Common myeloid progenitor, CD34-positive (primary cell): ENCODE data around the gene GIT2.
"Not testable (repeated sequence)": the region's sequence is repeated elsewhere in the genome, so short reads cannot be mapped to it uniquely, and the experiment has no call there.

ENCODE experiments used
- CTCF ChIA-PET: fragments of 350-600 bp; sonication (Branson Sonifier 250); formaldehyde crosslinking; loops from one replicate; lab custom pipeline; 2021; ENCODE audit warnings: antibody characterized with exemption; lab: Charles Lee
- POLR2A ChIA-PET: fragments of 350-600 bp; sonication (Branson Sonifier 250); formaldehyde crosslinking; loops from one replicate; lab custom pipeline; 2021; ENCODE audit warnings: antibody characterized with exemption; lab: Charles Lee
- DNase-seq, 3 donors: peaks; one replicate each; pipeline versions ENCODE4 v3.0.0 to v3.0.0-alpha.2; 2013
- H3K27ac ChIP-seq, 2 experiments: 1 replicate in 1 of 2; 2 replicates in 1 of 2; pipeline ENCODE4 v1.7.0; 2013; ENCODE audit warnings: inconsistent platforms in 2 of 2, low read length in 2 of 2, mild to moderate bottlenecking in 2 of 2, low read depth in 1 of 2, moderate library complexity in 1 of 2; ENCODE audit not compliant: severe bottlenecking in 2 of 2, insufficient read depth in 1 of 2, poor library complexity in 1 of 2
- H3K27me3 ChIP-seq, 5 experiments: replicated peaks in 2 of 5; 1 replicate in 3 of 5; 2 replicates in 2 of 5; pipeline versions ENCODE4 v1.6.1 to v1.7.0; 2013; ENCODE audit warnings: low read length in 4 of 5, mild to moderate bottlenecking in 2 of 5, moderate library complexity in 2 of 5, inconsistent platforms in 1 of 5; ENCODE audit not compliant: insufficient read depth in 5 of 5, control insufficient read depth in 4 of 5
- H3K36me3 ChIP-seq, 4 experiments: 1 replicate in 2 of 4; 2 replicates in 2 of 4; pipeline versions ENCODE4 v1.6.1 to v1.7.0; 2013; ENCODE audit warnings: low read length in 3 of 4, control low read depth in 1 of 4, mild to moderate bottlenecking in 1 of 4; ENCODE audit not compliant: control insufficient read depth in 4 of 4, insufficient read depth in 4 of 4
- H3K4me1 ChIP-seq, 4 experiments: 1 replicate in 3 of 4; 2 replicates in 1 of 4; pipeline versions ENCODE4 v1.6.1 to v1.7.1; 2013; ENCODE audit warnings: low read length in 3 of 4, mild to moderate bottlenecking in 3 of 4, control low read depth in 1 of 4, inconsistent platforms in 1 of 4, moderate library complexity in 1 of 4; ENCODE audit not compliant: control insufficient read depth in 4 of 4, insufficient read depth in 4 of 4; ENCODE audit errors: control extremely low read depth in 1 of 4
- H3K4me3 ChIP-seq, 7 experiments: 1 replicate in 4 of 7; 2 replicates in 3 of 7; pipeline versions ENCODE4 v1.5.1 to v1.7.0; 2013; ENCODE audit warnings: mild to moderate bottlenecking in 7 of 7, low read length in 6 of 7, moderate library complexity in 6 of 7, inconsistent platforms in 2 of 7, low read depth in 2 of 7, control low read depth in 1 of 7; ENCODE audit not compliant: insufficient read depth in 4 of 7, control insufficient read depth in 1 of 7; ENCODE audit errors: extremely low read depth in 1 of 7
- H3K9me3 ChIP-seq, 5 experiments: 1 replicate in 4 of 5; 2 replicates in 1 of 5; pipeline versions ENCODE4 v1.6.1 to v1.7.1; 2013; ENCODE audit warnings: low read length in 4 of 5, mild to moderate bottlenecking in 2 of 5, inconsistent platforms in 1 of 5, low read depth in 1 of 5, moderate library complexity in 1 of 5; ENCODE audit not compliant: control insufficient read depth in 4 of 5, insufficient read depth in 2 of 5; ENCODE audit errors: control extremely low read depth in 1 of 5
- WGBS: methylation state at CpG from one replicate; pipeline ENCODE4 v1.1.5; 2013; ENCODE audit not compliant: insufficient coverage; 5-methylcytosine and 5-hydroxymethylcytosine counted together

GIT2 gene

DNA sequence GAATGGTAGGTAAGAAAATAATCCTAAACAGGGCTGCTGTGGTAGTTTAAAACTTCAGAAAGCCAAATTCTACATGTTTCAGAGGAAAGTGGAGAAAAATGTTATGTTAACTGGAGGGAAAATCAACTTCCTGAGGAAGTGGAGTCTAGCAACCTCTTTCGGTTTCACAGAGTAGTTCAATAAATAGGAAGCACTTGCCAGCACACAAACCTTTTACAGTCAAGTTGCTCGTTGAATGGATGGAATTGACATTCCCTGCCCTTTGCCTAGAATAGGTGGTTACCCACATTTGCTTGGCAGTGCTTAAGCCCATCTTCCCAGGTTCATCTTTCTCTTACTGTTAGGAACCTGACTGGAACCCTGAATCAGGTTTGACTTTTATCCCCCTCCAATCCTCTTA is 19.0 kb upstream of the GIT2 start:
- 0% methylated on average over 2 of the region's 2 CpGs for WGBS
- Histone ChIP-seq H3K27me3 (no peaks in the 10 kb centered on the region), H3K36me3 (peaks cover 32 to 55% (median 40%) of the 10 kb centered on the region in 4 experiments), H3K4me3 (peak overlapping the region in 2 of 7 experiments; percentile 31 to 45), H3K27ac (peak overlapping the region; percentile 27 to 54), H3K4me1 (peaks cover 7 to 19% (median 13%) of the 10 kb centered on the region in 4 experiments), H3K9me3 (no peaks in the 10 kb centered on the region)
- DNase-seq: peak; percentile 50 to 73 (median 70)
- CTCF ChIA-PET: no interaction called here
- POLR2A ChIA-PET: no interaction called here

DNA sequence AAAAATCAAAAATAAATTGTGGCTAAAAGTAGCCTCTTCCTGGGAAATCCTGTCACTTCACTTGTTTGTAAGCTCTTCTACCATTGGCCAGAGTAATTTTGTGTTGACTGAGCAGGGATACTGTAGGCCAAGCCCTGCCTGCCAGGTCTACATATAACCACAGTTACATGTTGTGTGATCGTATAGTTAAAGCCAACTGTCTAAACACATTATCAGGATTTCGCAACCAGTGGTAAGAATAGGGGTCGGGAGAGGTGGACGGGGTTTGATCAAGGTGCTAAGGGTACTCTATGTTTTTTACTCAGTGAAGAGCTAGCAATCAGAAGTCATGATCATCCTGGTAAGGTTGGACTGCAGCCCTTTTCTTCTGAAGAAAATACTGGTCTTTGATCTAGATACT is 16.5 kb upstream of the GIT2 start:
- POLR2A ChIA-PET: interaction anchor here (0.6 to 0.8 kb wide), 2 partner anchors 18 to 143 kb away, joined by 3 to 4 read pairs; no protein-coding TSS in a partner anchor
- H3K27me3 ChIP-seq: no peaks in the 10 kb centered on the region
- H3K9me3 ChIP-seq: no peaks in the 10 kb centered on the region
- WGBS: 96% methylated on average over 4 of the region's 4 CpGs
- peaks cover 12 to 31% (median 21%) of the 10 kb centered on the region in 4 experiments for H3K36me3 ChIP-seq
- peak overlapping the region in 1 of 2 experiments; percentile 9 for H3K27ac ChIP-seq
- CTCF ChIA-PET: interaction anchor here (0.7 to 1.6 kb wide), 5 partner anchors 9 to 76 kb away, joined by 3 to 4 read pairs (median 3); no protein-coding TSS in a partner anchor
- no peak for DNase-seq
- peaks cover 7 to 19% (median 13%) of the 10 kb centered on the region in 4 experiments for H3K4me1 ChIP-seq
- H3K4me3 ChIP-seq: no peak overlapping the region

- DNase-seq: peak in 1 of 3 donors; percentile 45
- Histone ChIP-seq H3K36me3 (peaks cover 11 to 31% (median 17%) of the 10 kb centered on the region in 4 experiments), H3K27me3 (no peaks in the 10 kb centered on the region), H3K27ac (peak overlapping the region; percentile 20 to 52), H3K4me1 (peaks cover 7 to 19% (median 13%) of the 10 kb centered on the region in 4 experiments), H3K4me3 (no peak overlapping the region), H3K9me3 (no peaks in the 10 kb centered on the region)
- POLR2A ChIA-PET: interaction anchor here (0.6 to 0.8 kb wide), 2 partner anchors 18 to 144 kb away, joined by 3 to 4 read pairs; no protein-coding TSS in a partner anchor
- CTCF ChIA-PET: interaction anchor here (0.8 to 1.6 kb wide), 3 partner anchors 9 to 14 kb away, joined by 3 to 4 read pairs (median 3); no protein-coding TSS in a partner anchor
- WGBS: 94% methylated on average over 5 of the region's 6 CpGs
These were observed 16.0 kb upstream of the GIT2 start for GRCh38 chr12:110012137-110012536.

GRCh38 chr12:110010853-110011723 is 14.9 kb upstream of the GIT2 start:
- no peak for DNase-seq
- Histone ChIP-seq H3K9me3 (peaks cover 0 to 2% (median 0%) of the 10 kb centered on the region in 5 experiments), H3K36me3 (peaks cover 11 to 32% (median 12%) of the 10 kb centered on the region in 4 experiments), H3K4me1 (peaks cover 7 to 19% (median 13%) of the 10 kb centered on the region in 4 experiments), H3K4me3 (no peak overlapping the region), H3K27ac (peak overlapping the region in 1 of 2 experiments; percentile 52), H3K27me3 (no peaks in the 10 kb centered on the region)
- ChIA-PET POLR2A (interaction anchor here (0.6 to 0.7 kb wide), 2 partner anchors 87 to 94 kb away, joined by 5 read pairs; no protein-coding TSS in a partner anchor), CTCF (interaction anchor here (0.6 to 0.9 kb wide), 3 partner anchors 11 to 190 kb away, joined by 3 to 5 read pairs (median 3); no protein-coding TSS in a partner anchor)
- WGBS: 97% methylated on average over 7 of the region's 13 CpGs

- H3K27me3 ChIP-seq, POLR2A ChIA-PET, CTCF ChIA-PET, DNase-seq, H3K4me3 ChIP-seq, H3K27ac ChIP-seq, H3K9me3 ChIP-seq: not testable (repeated sequence)
- Histone ChIP-seq H3K36me3 (peaks cover 10 to 28% (median 11%) of the 10 kb centered on the region in 4 experiments), H3K4me1 (peaks cover 0 to 20% (median 6%) of the 10 kb centered on the region in 4 experiments)
- WGBS: no CpG with 5 or more reads among the region's 15 CpGs
These were observed 12.7 kb upstream of the GIT2 start for GRCh38 chr12:110008681-110009398.

DNA sequence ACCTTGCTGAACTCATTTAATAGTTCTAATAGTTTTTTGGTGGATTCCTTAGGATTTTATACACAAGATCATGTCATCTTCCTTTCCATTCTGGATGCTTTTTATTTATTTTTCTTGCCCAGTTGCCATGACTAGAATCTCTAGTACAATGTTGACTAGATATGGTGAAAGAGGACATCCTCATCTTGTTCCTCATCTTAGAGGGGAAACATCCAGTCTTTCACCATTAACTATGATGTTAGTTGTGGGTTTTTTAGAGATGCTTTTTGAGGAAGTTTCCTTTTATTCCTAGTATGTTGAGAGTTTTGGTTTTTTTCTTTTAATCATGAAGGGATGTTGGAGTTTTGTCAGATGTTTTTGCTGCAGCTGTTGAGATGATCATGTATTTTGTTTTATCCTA is 11.7 kb upstream of the GIT2 start:
- peaks cover 0 to 20% (median 9%) of the 10 kb centered on the region in 4 experiments for H3K4me1 ChIP-seq
- CTCF ChIA-PET: no interaction called here
- no peak overlapping the region for H3K4me3 ChIP-seq
- H3K27me3 ChIP-seq: no peaks in the 10 kb centered on the region
- peaks cover 2 to 27% (median 4%) of the 10 kb centered on the region in 4 experiments for H3K36me3 ChIP-seq
- POLR2A ChIA-PET: no interaction called here
- no peak overlapping the region for H3K27ac ChIP-seq
- H3K9me3 ChIP-seq: peaks cover 0 to 3% (median 0%) of the 10 kb centered on the region in 5 experiments
- peak in 2 of 3 donors; percentile 58 to 65 for DNase-seq
